Astrocyte (in vitro differentiated cells and primary cell): ENCODE data around the gene PAK2. TPM values are rescaled to one million over a fixed set of nuclear protein-coding genes. Genes with fewer than 3 reads are reported as not detected.

Experiments used
- DNase-seq: peaks from one replicate; pipeline ENCODE4 v3.0.0-alpha.2; 2010; ENCODE audit warnings: low read depth
- FAIRE-seq: peaks from 2 replicates; lab custom pipeline; 2011; peaks lifted over from hg19 to GRCh38; lab: Jason Lieb, UNC
- H2AFZ ChIP-seq: 2 replicates; pipeline ENCODE4 v1.6.0; 2012; ENCODE audit warnings: low read depth, low read length, inconsistent platforms
- H3K27ac ChIP-seq: 2 replicates; pipeline ENCODE4 v1.5.1; 2011; ENCODE audit warnings: low read depth, low read length, inconsistent platforms
- H3K27me3 ChIP-seq: 2 replicates; pipeline ENCODE4 v1.6.0; 2011; ENCODE audit warnings: low read length, inconsistent platforms; ENCODE audit not compliant: insufficient read depth
- H3K36me3 ChIP-seq: 2 replicates; pipeline ENCODE4 v1.5.1; 2011; ENCODE audit warnings: low read length, inconsistent platforms; ENCODE audit not compliant: insufficient read depth
- H3K4me1 ChIP-seq: 2 replicates; pipeline ENCODE4 v1.5.1; 2011; ENCODE audit warnings: low read length, inconsistent platforms; ENCODE audit not compliant: insufficient read depth
- H3K4me2 ChIP-seq: 2 replicates; pipeline ENCODE4 v1.6.0; 2012; ENCODE audit warnings: low read length, inconsistent platforms
- H3K4me3 ChIP-seq: 2 replicates; pipeline ENCODE4 v1.5.1; 2011; ENCODE audit warnings: low read depth, mild to moderate bottlenecking, low read length, inconsistent platforms; ENCODE audit not compliant: insufficient read depth
- H3K79me2 ChIP-seq: 2 replicates; pipeline ENCODE4 v1.6.0; 2012; ENCODE audit warnings: mild to moderate bottlenecking, low read length, inconsistent platforms; ENCODE audit not compliant: insufficient read depth
- H3K9ac ChIP-seq: 2 replicates; pipeline ENCODE4 v1.6.0; 2012; ENCODE audit warnings: mild to moderate bottlenecking, low read length, inconsistent platforms
- H3K9me3 ChIP-seq: 2 replicates; pipeline ENCODE4 v1.5.1; 2012; ENCODE audit warnings: low read depth, mild to moderate bottlenecking, low read length, inconsistent platforms; ENCODE audit not compliant: insufficient read depth
- H4K20me1 ChIP-seq: 2 replicates; pipeline ENCODE4 v1.6.0; 2012; ENCODE audit warnings: low read length, inconsistent platforms; ENCODE audit not compliant: insufficient read depth
- H3K27ac Mint-ChIP-seq: one replicate; pipeline ENCODE4 v1.8.0; 2021; ENCODE audit warnings: mild to moderate bottlenecking, mixed read lengths; ENCODE audit not compliant: unreplicated experiment
- H3K27me3 Mint-ChIP-seq: one replicate; pipeline ENCODE4 v1.8.0; 2021; ENCODE audit warnings: low read depth, mixed read lengths; ENCODE audit not compliant: unreplicated experiment
- H3K36me3 Mint-ChIP-seq: one replicate; pipeline ENCODE4 v1.8.0; 2021; ENCODE audit warnings: low read depth, mixed read lengths; ENCODE audit not compliant: unreplicated experiment
- H3K4me1 Mint-ChIP-seq: one replicate; pipeline ENCODE4 v1.8.0; 2021; ENCODE audit warnings: low read depth, mixed read lengths; ENCODE audit not compliant: unreplicated experiment
- H3K4me3 Mint-ChIP-seq: one replicate; pipeline ENCODE4 v1.8.0; 2021; ENCODE audit warnings: mild to moderate bottlenecking, moderate library complexity, mixed read lengths; ENCODE audit not compliant: unreplicated experiment
- H3K9me3 Mint-ChIP-seq: one replicate; pipeline ENCODE4 v1.8.0; 2021; ENCODE audit warnings: mild to moderate bottlenecking, mixed read lengths; ENCODE audit not compliant: unreplicated experiment
- CTCF ChIP-seq: IDR thresholded peaks from 2 replicates; pipeline ENCODE4 v1.5.1; 2011; ENCODE audit warnings: low read depth, mild to moderate bottlenecking, inconsistent platforms, low read length, moderate library complexity; ENCODE audit not compliant: insufficient read depth
- EZH2 ChIP-seq: IDR thresholded peaks from 2 replicates; pipeline ENCODE4 v1.6.1; 2012; ENCODE audit warnings: mild to moderate bottlenecking, low read length, inconsistent platforms; ENCODE audit not compliant: insufficient read depth
- total RNA-seq: library from RNA; stranded (reverse); gene quantifications from 2 replicates; pipeline ENCODE4 v1.2.1, GENCODE V29; 2021

The PAK2 gene
- total RNA-seq, 1 donor from 2014 or later, result 124 TPM

- Mint-ChIP-seq H3K9me3 (no peaks in the 10 kb centered on the region), H3K4me1 (peaks cover 3% of the 10 kb centered on the region), H3K4me3 (peak overlapping the region; percentile 8), H3K36me3 (peaks cover 7% of the 10 kb centered on the region), H3K27ac (no peak overlapping the region), H3K27me3 (no peaks in the 10 kb centered on the region)
- no peak overlapping the region for H3K4me2 ChIP-seq
- H3K4me3 ChIP-seq, result no peak overlapping the region
- no peaks in the 10 kb centered on the region for H3K9me3 ChIP-seq
- peaks cover 7% of the 10 kb centered on the region for H3K4me1 ChIP-seq
- no peak for TF ChIP-seq CTCF
- no peak for TF ChIP-seq EZH2
- H3K9ac ChIP-seq, result no peak overlapping the region
- H4K20me1 ChIP-seq, result peaks cover 17% of the 10 kb centered on the region
- DNase-seq (no peak), FAIRE-seq (no peak)
- H3K27ac ChIP-seq, result no peak overlapping the region
- peaks cover 21% of the 10 kb centered on the region for H3K79me2 ChIP-seq
- H2AFZ ChIP-seq, result no peak overlapping the region
- H3K36me3 ChIP-seq, result no peaks in the 10 kb centered on the region
- no peaks in the 10 kb centered on the region for H3K27me3 ChIP-seq
Observed at GRCh38 chr3:196736670-196737374, 2.8 kb upstream of the PAK2 start.

GRCh38 chr3:196737655-196738054 is 2.0 kb upstream of the PAK2 start:
- no peak for FAIRE-seq
- Mint-ChIP-seq H3K9me3 (no peaks in the 10 kb centered on the region), H3K27ac (no peak overlapping the region)

More at GRCh38 chr3:196737655-196738054, 2.0 kb upstream of the PAK2 start:
- Histone ChIP-seq H3K4me1 (peaks cover 8% of the 10 kb centered on the region), H3K27me3 (no peaks in the 10 kb centered on the region), H3K4me3 (no peak overlapping the region), H3K9me3 (no peaks in the 10 kb centered on the region), H4K20me1 (peaks cover 20% of the 10 kb centered on the region), H3K4me2 (no peak overlapping the region), H3K79me2 (peaks cover 30% of the 10 kb centered on the region), H3K36me3 (no peaks in the 10 kb centered on the region), H2AFZ (no peak overlapping the region), H3K27ac (no peak overlapping the region), H3K9ac (no peak overlapping the region)
- Mint-ChIP-seq H3K4me3 (no peak overlapping the region), H3K36me3 (peaks cover 7% of the 10 kb centered on the region), H3K27me3 (no peaks in the 10 kb centered on the region), H3K4me1 (peaks cover 3% of the 10 kb centered on the region)
- no peak for DNase-seq
- TF ChIP-seq CTCF, result no peak
